B cell (primary cell): ENCODE measurements around the gene TRIM38. TPM values are rescaled to one million over a fixed set of nuclear protein-coding genes. Genes with fewer than 3 reads are reported as not detected.

ENCODE experiments used
- ATAC-seq: fragments of 200-7000 bp; cut with Tn5 transposase; one replicate; pipeline ENCODE4 v1.10.0; 2021; ENCODE audit warnings: low read depth, mild to moderate bottlenecking, moderate number of reproducible peaks, moderate library complexity
- CTCF ChIA-PET: fragments of 350-600 bp; sonication (Branson Sonifier 250); formaldehyde crosslinking; loops from one replicate; lab custom pipeline; 2021; ENCODE audit warnings: antibody characterized with exemption, inconsistent platforms; lab: Charles Lee
- POLR2A ChIA-PET: fragments of 350-600 bp; sonication (Branson Sonifier 250); formaldehyde crosslinking; loops from one replicate; lab custom pipeline; 2021; ENCODE audit warnings: antibody characterized with exemption; lab: Charles Lee
- DNase-seq: peaks from one replicate; pipeline ENCODE4 v3.0.0; 2013
- H2AFZ ChIP-seq: 2 replicates; pipeline ENCODE4 v1.6.1; 2012; ENCODE audit warnings: mild to moderate bottlenecking, low read depth, low read length; ENCODE audit not compliant: insufficient read depth, poor library complexity, severe bottlenecking
- H3K27ac ChIP-seq, 2 donors: 1 replicate in 1 of 2; 2 replicates in 1 of 2; pipeline ENCODE4 v1.5.1; 2012 to 2013; ENCODE audit warnings: low read length in 2 of 2, mild to moderate bottlenecking in 2 of 2, moderate library complexity in 1 of 2
- H3K27me3 ChIP-seq, 4 experiments: fragments of 200-600 bp in 1 of 4; sonication (generic) in 1 of 4; replicated peaks in 1 of 4; 1 replicate in 2 of 4; 2 replicates in 2 of 4; pipeline versions ENCODE4 v1.6.1 to v1.7.0; 2013 to 2016; ENCODE audit warnings: low read length in 3 of 4, mild to moderate bottlenecking in 2 of 4, mixed read lengths in 1 of 4, moderate library complexity in 1 of 4; ENCODE audit not compliant: insufficient read depth in 4 of 4, control insufficient read depth in 3 of 4; ENCODE audit errors: control extremely low read depth in 1 of 4
- H3K36me3 ChIP-seq, 2 experiments: replicated peaks in 1 of 2; 1 replicate in 1 of 2; 2 replicates in 1 of 2; pipeline versions ENCODE4 v1.6.1 to v1.7.1; 2013; ENCODE audit warnings: low read length in 1 of 2; ENCODE audit not compliant: insufficient read depth in 2 of 2, control insufficient read depth in 1 of 2; ENCODE audit errors: control extremely low read depth in 1 of 2, extremely low read depth in 1 of 2
- H3K4me1 ChIP-seq, 2 donors: fragments of 200-600 bp in 1 of 2; sonication (generic) in 1 of 2; 1 replicate in 1 of 2; 2 replicates in 1 of 2; pipeline versions ENCODE4 v1.5.1 to v1.6.1; 2013 to 2017; ENCODE audit warnings: low read length in 2 of 2; ENCODE audit not compliant: control insufficient read depth in 2 of 2, insufficient read depth in 2 of 2
- H3K4me2 ChIP-seq: replicated peaks from 2 replicates; pipeline ENCODE3; 2012; ENCODE audit warnings: mild to moderate bottlenecking, low read depth, low read length; ENCODE audit not compliant: poor library complexity, severe bottlenecking
- H3K4me3 ChIP-seq, 5 experiments: fragments of 200-600 bp in 1 of 5; sonication (generic) in 1 of 5; 1 replicate in 3 of 5; 2 replicates in 2 of 5; pipeline versions ENCODE4 v1.5.1 to v1.7.0; 2011 to 2016; ENCODE audit warnings: low read length in 4 of 5, mild to moderate bottlenecking in 4 of 5, low read depth in 2 of 5, control low read depth in 1 of 5, moderate library complexity in 1 of 5; ENCODE audit not compliant: insufficient read depth in 1 of 5; ENCODE audit errors: control extremely low read depth in 1 of 5, extremely low read depth in 1 of 5
- H3K79me2 ChIP-seq: fragments of 200-600 bp; sonication (generic); one replicate; pipeline ENCODE4 v1.6.0; 2016; ENCODE audit warnings: low read length; ENCODE audit not compliant: control insufficient read depth, insufficient read depth
- H3K9ac ChIP-seq: fragments of 200-600 bp; sonication (generic); 2 replicates; pipeline ENCODE4 v1.6.1; 2017; ENCODE audit warnings: mild to moderate bottlenecking, low read length, moderate library complexity
- H3K9me3 ChIP-seq, 3 donors: one replicate each; pipeline versions ENCODE4 v1.6.1 to v1.7.1; 2013; ENCODE audit warnings: low read length in 2 of 3; ENCODE audit not compliant: control insufficient read depth in 2 of 3, insufficient read depth in 1 of 3; ENCODE audit errors: control extremely low read depth in 1 of 3
- H4K20me1 ChIP-seq: 2 replicates; pipeline ENCODE4 v1.6.0; 2012; ENCODE audit warnings: mild to moderate bottlenecking, low read length; ENCODE audit not compliant: insufficient read depth, control insufficient read depth, poor library complexity, severe bottlenecking
- H3K27ac Mint-ChIP-seq: one replicate; pipeline ENCODE4 v1.8.0; 2021; ENCODE audit warnings: mixed read lengths
- H3K27me3 Mint-ChIP-seq: one replicate; pipeline ENCODE4 v1.8.0; 2021; ENCODE audit warnings: mixed read lengths
- H3K4me1 Mint-ChIP-seq: one replicate; pipeline ENCODE4 v1.8.0; 2021; ENCODE audit warnings: mixed read lengths
- H3K4me3 Mint-ChIP-seq: one replicate; pipeline ENCODE4 v1.8.0; 2021; ENCODE audit warnings: mixed read lengths
- H3K9me3 Mint-ChIP-seq: one replicate; pipeline ENCODE4 v1.8.0; 2022; ENCODE audit warnings: mixed read lengths; ENCODE audit not compliant: insufficient read depth
- CTCF ChIP-seq: fragments of 200-600 bp; IDR thresholded peaks from one replicate; pipeline ENCODE4 v1.8.0; 2022; ENCODE audit warnings: antibody characterized with exemption, mild to moderate bottlenecking
- EZH2 ChIP-seq: IDR thresholded peaks from 2 replicates; pipeline ENCODE4 v1.6.1; 2012; ENCODE audit warnings: borderline replicate concordance, low read depth, mild to moderate bottlenecking, moderate library complexity, low read length; ENCODE audit not compliant: insufficient read depth, poor library complexity, severe bottlenecking
- WGBS: methylation state at CpG from one replicate; pipeline ENCODE4 v1.1.5; 2013; ENCODE audit warnings: missing lambda C conversion rate; ENCODE audit not compliant: insufficient coverage; 5-methylcytosine and 5-hydroxymethylcytosine counted together
- intact Hi-C: fragments of 100-400 bp; cut with micrococcal nuclease; formaldehyde crosslinking; loops from one replicate; pipeline ENCODE4 v1.10.0; 2022
- polyA plus RNA-seq: library from polyadenylated mRNA; depleted of rRNA; stranded (reverse); fragments of >200 nt; gene quantifications from 2 replicates; pipeline ENCODE4 v1.2.3, GENCODE V29; 2012
- total RNA-seq, 2 donors: library from RNA; stranded (reverse); fragments of 120-200 nt in 1 of 2; gene quantifications; 1 replicate in 1 of 2; 2 replicates in 1 of 2; pipeline versions ENCODE4 v1.2.3 to v1.2.4, GENCODE V29; 2013 to 2022

The TRIM38 gene
- total and polyA plus RNA-seq, 2 donors (not counting 1 experiment from before 2014, with no cell fraction given), result 29.3 to 57.2 TPM

GRCh38 chr6:25959890-25960536 lies 2.6 kb upstream of the TRIM38 start:
- TF ChIP-seq EZH2, result no peak
- no peak for TF ChIP-seq CTCF
- Histone ChIP-seq H3K4me3 (no peak overlapping the region), H2AFZ (peak overlapping the region; percentile 41), H3K4me2 (peak overlapping the region; percentile 47), H3K9me3 (no peaks in the 10 kb centered on the region), H3K4me1 (peaks cover 50 to 51% of the 10 kb centered on the region in 2 donors), H3K9ac (no peak overlapping the region), H3K27ac (no peak overlapping the region), H3K27me3 (no peaks in the 10 kb centered on the region), H3K36me3 (peaks cover 0 to 9% of the 10 kb centered on the region in 2 experiments), H3K79me2 (peaks cover 23% of the 10 kb centered on the region), H4K20me1 (peaks cover 4% of the 10 kb centered on the region)
- Mint-ChIP-seq H3K4me3 (peak overlapping the region; percentile 54), H3K9me3 (peaks cover 2% of the 10 kb centered on the region), H3K4me1 (peaks cover 59% of the 10 kb centered on the region), H3K27ac (peak overlapping the region; percentile 72), H3K27me3 (no peaks in the 10 kb centered on the region)
- intact Hi-C loops, result loop anchor here (5.0 kb wide), 2 partner anchors 813 to 1877 kb away; a partner anchor contains a TSS
- ChIA-PET CTCF (interaction anchor here (0.6 to 4.9 kb wide), 3 partner anchors 10 to 35 kb away, joined by 3 to 37 read pairs (median 5); no protein-coding TSS in a partner anchor), POLR2A (interaction anchor here (0.9 to 1.4 kb wide), 2 partner anchors 33 to 66 kb away, joined by 3 read pairs; no protein-coding TSS in a partner anchor)
- ATAC-seq, result no peak
- WGBS, result no CpG with 5 or more reads among the region's 2 CpGs
- no peak for DNase-seq

- H3K4me2 ChIP-seq, result no peak overlapping the region
- ChIA-PET CTCF (interaction anchor here (0.8 to 4.9 kb wide), 3 partner anchors 10 to 173 kb away, joined by 3 to 37 read pairs (median 3); no protein-coding TSS in a partner anchor), POLR2A (interaction anchor here (0.9 to 1.4 kb wide), 2 partner anchors 32 to 65 kb away, joined by 3 read pairs; no protein-coding TSS in a partner anchor)
- Mint-ChIP-seq H3K27ac (peak overlapping the region; percentile 98), H3K9me3 (peaks cover 2% of the 10 kb centered on the region), H3K27me3 (no peaks in the 10 kb centered on the region), H3K4me3 (peak overlapping the region; percentile 54), H3K4me1 (peaks cover 62% of the 10 kb centered on the region)
- intact Hi-C loops, result loop anchor here (5.0 kb wide), 2 partner anchors 813 to 1877 kb away; a partner anchor contains a TSS
- H3K27ac ChIP-seq, result peak overlapping the region in 1 of 2 donors; percentile 94
- H3K36me3 ChIP-seq, result peaks cover 0 to 17% of the 10 kb centered on the region in 2 experiments
- TF ChIP-seq EZH2, result no peak
- no peak for TF ChIP-seq CTCF
- H3K4me1 ChIP-seq, result peaks cover 57 to 58% of the 10 kb centered on the region in 2 donors
- H3K27me3 ChIP-seq, result no peaks in the 10 kb centered on the region
- peaks cover 31% of the 10 kb centered on the region for H3K79me2 ChIP-seq
- no peak for ATAC-seq
- no peak overlapping the region for H3K9ac ChIP-seq
- no peak overlapping the region for H3K4me3 ChIP-seq
- no CpG with 5 or more reads among the region's 3 CpGs for WGBS
- DNase-seq, result no peak
- no peak overlapping the region for H2AFZ ChIP-seq
- H3K9me3 ChIP-seq, result no peaks in the 10 kb centered on the region
- H4K20me1 ChIP-seq, result peaks cover 11% of the 10 kb centered on the region
These were observed 1.9 kb upstream of the TRIM38 start for GRCh38 chr6:25960734-25961133.
